GM12878 (cell line): ENCODE measurements around the gene TMPRSS7.

Experiments used
- E4F1 ChIP-seq: fragments of 450-650 bp; IDR thresholded peaks from 2 replicates; pipeline ENCODE4 v1.6.1; 2018; ENCODE audit warnings: borderline replicate concordance, mild to moderate bottlenecking; ENCODE audit not compliant: partially characterized antibody
- HDAC2 ChIP-seq: fragments of 200-600 bp; sonication (generic); IDR thresholded peaks from 2 replicates; pipeline ENCODE4 v1.6.1; 2017
- NFXL1 ChIP-seq: fragments of 450-650 bp; IDR thresholded peaks from 2 replicates; pipeline ENCODE4 v1.6.1; 2017; ENCODE audit warnings: antibody characterized with exemption, mild to moderate bottlenecking, borderline replicate concordance
- POLR2A ChIP-seq: IDR thresholded peaks from 2 replicates; pipeline ENCODE4 v1.6.1; 2011; ENCODE audit warnings: low read depth, mild to moderate bottlenecking, low read length
- RBBP5 ChIP-seq: fragments of 200-600 bp; sonication (generic); conservative IDR thresholded peaks from 2 replicates; pipeline ENCODE4 v1.6.1; 2016
- YY1 ChIP-seq: IDR thresholded peaks from 2 replicates; pipeline ENCODE4 v1.6.1; 2011; ENCODE audit warnings: low read depth, mild to moderate bottlenecking, low read length
- ZBED1 ChIP-seq: IDR thresholded peaks from 2 replicates; pipeline ENCODE4 v1.6.1; 2016; ENCODE audit warnings: borderline replicate concordance

GRCh38 chr3:112010636-112011035 lies 23.9 kb upstream of the TMPRSS7 start:
- no peak for TF ChIP-seq ZBED1
- no peak for TF ChIP-seq POLR2A
- TF ChIP-seq RBBP5: no peak
- TF ChIP-seq YY1: no peak
- no peak for TF ChIP-seq HDAC2
- TF ChIP-seq NFXL1: no peak
- TF ChIP-seq E4F1: no peak
